COLO829 (cell line): ENCODE data around the gene REM2.

Source experiments
- DNase-seq: peaks from one replicate; pipeline ENCODE4 v3.0.0; 2012; ENCODE audit warnings: low spot score

The REM2 gene

GRCh38 chr14:22883173-22883976, at the start of gene REM2:
TSS of gene REM2 (plus strand) at chr14:22883222. CDS start at chr14:22883288, 66 bp downstream.
- no peak for DNase-seq

- no peak for DNase-seq
These were observed 47.5 kb upstream of the REM2 start for GRCh38 chr14:22835505-22835904.

GRCh38 chr14:22836301-22837113, 46.5 kb upstream of the REM2 start, which contains the start of gene MMP14:
TSS of gene MMP14 (plus strand) at chr14:22836585. CDS start at chr14:22836818, 233 bp downstream.
- DNase-seq: peak; percentile 75

- DNase-seq: no peak
These were observed 45.8 kb upstream of the REM2 start for GRCh38 chr14:22837114-22837749.

- DNase-seq: peak; percentile 43
These were observed 45.1 kb upstream of the REM2 start for GRCh38 chr14:22837750-22838538.

- peak; percentile 47 for DNase-seq
These were observed 44.4 kb upstream of the REM2 start for GRCh38 chr14:22838631-22839041.

GRCh38 chr14:22839159-22839779, 43.8 kb upstream of the REM2 start:
- DNase-seq: no peak

- DNase-seq: no peak
These were observed 41.7 kb upstream of the REM2 start for GRCh38 chr14:22841311-22841710.

- no peak for DNase-seq
These were observed 41.3 kb upstream of the REM2 start for GRCh38 chr14:22841769-22842168.

- DNase-seq: no peak
These were observed 40.6 kb upstream of the REM2 start for GRCh38 chr14:22842211-22843122.

- DNase-seq: no peak
These were observed 39.7 kb upstream of the REM2 start for GRCh38 chr14:22843123-22843925.

GRCh38 chr14:22844221-22845102, 38.6 kb upstream of the REM2 start:
- no peak for DNase-seq

GRCh38 chr14:22845103-22845394, 38.0 kb upstream of the REM2 start:
- no peak for DNase-seq

- no peak for DNase-seq
These were observed 37.0 kb upstream of the REM2 start for GRCh38 chr14:22845821-22846625.

- DNase-seq: no peak
These were observed 36.2 kb upstream of the REM2 start for GRCh38 chr14:22846811-22847307.

GRCh38 chr14:22847661-22848341, 35.2 kb upstream of the REM2 start:
- DNase-seq: no peak
